Natural killer cell (primary cell): ENCODE data around the gene GBP3. TPM values are rescaled to one million over a fixed set of nuclear protein-coding genes. Genes with fewer than 3 reads are reported as not detected.

ENCODE experiments used
- ATAC-seq, 3 donors: fragments of 150-1000 bp in 2 of 3; fragments of 200-7000 bp in 1 of 3; cut with Tn5 transposase; 1 replicate in 1 of 3; 2 replicates in 2 of 3; pipeline ENCODE4 v1.10.0; 2021; ENCODE audit warnings: mild to moderate bottlenecking in 2 of 3, moderate library complexity in 2 of 3
- DNase-seq, 2 donors: peaks; one replicate each; pipeline versions ENCODE4 v3.0.0 to v3.0.0-alpha.2; 2013 to 2021; ENCODE audit warnings: mixed read lengths in 1 of 2
- H3K27ac ChIP-seq: one replicate; pipeline ENCODE4 v1.5.1; 2013; ENCODE audit warnings: mild to moderate bottlenecking, low read length
- H3K27me3 ChIP-seq: one replicate; pipeline ENCODE4 v1.6.1; 2013; ENCODE audit warnings: low read length; ENCODE audit not compliant: control insufficient read depth, insufficient read depth
- H3K36me3 ChIP-seq: one replicate; pipeline ENCODE4 v1.6.1; 2013; ENCODE audit warnings: low read length; ENCODE audit not compliant: control insufficient read depth, insufficient read depth
- H3K4me1 ChIP-seq: one replicate; pipeline ENCODE4 v1.6.1; 2013; ENCODE audit warnings: low read length; ENCODE audit not compliant: control insufficient read depth, insufficient read depth
- H3K4me3 ChIP-seq: one replicate; pipeline ENCODE4 v1.5.1; 2013; ENCODE audit warnings: low read length
- H3K9me3 ChIP-seq: one replicate; pipeline ENCODE4 v1.6.1; 2013; ENCODE audit warnings: low read length; ENCODE audit not compliant: control insufficient read depth, insufficient read depth
- H3K27ac Mint-ChIP-seq, 2 donors: one replicate each; pipeline ENCODE4 v1.8.0; 2022; ENCODE audit warnings: mild to moderate bottlenecking in 2 of 2, mixed read lengths in 2 of 2, moderate library complexity in 1 of 2
- H3K27me3 Mint-ChIP-seq, 2 donors: one replicate each; pipeline ENCODE4 v1.8.0; 2022; ENCODE audit warnings: low read depth in 2 of 2, mixed read lengths in 2 of 2
- H3K36me3 Mint-ChIP-seq: one replicate; pipeline ENCODE4 v1.8.0; 2022; ENCODE audit warnings: mixed read lengths
- H3K4me1 Mint-ChIP-seq, 2 donors: one replicate each; pipeline ENCODE4 v1.8.0; 2022; ENCODE audit warnings: mixed read lengths in 2 of 2
- H3K4me3 Mint-ChIP-seq: one replicate; pipeline ENCODE4 v1.8.0; 2022; ENCODE audit warnings: mild to moderate bottlenecking, moderate library complexity, mixed read lengths
- H3K9me3 Mint-ChIP-seq, 2 donors: one replicate each; pipeline ENCODE4 v1.8.0; 2022; ENCODE audit warnings: mixed read lengths in 2 of 2
- CTCF ChIP-seq: fragments of 200-600 bp; IDR thresholded peaks from one replicate; pipeline ENCODE4 v1.8.0; 2022; ENCODE audit warnings: antibody characterized with exemption
- WGBS: methylation state at CpG from one replicate; pipeline ENCODE4 v1.1.7; 2013; ENCODE audit warnings: missing lambda C conversion rate; ENCODE audit not compliant: insufficient coverage; 5-methylcytosine and 5-hydroxymethylcytosine counted together
- intact Hi-C: fragments of 100-400 bp; cut with micrococcal nuclease; formaldehyde crosslinking; loops from one replicate; pipeline ENCODE4 v1.14.2; 2022
- total RNA-seq, 4 donors: library from RNA; stranded (reverse); fragments of 120-200 nt in 1 of 4; gene quantifications; one replicate each; pipeline versions ENCODE4 v1.2.3 to v1.2.4, GENCODE V29; 2013 to 2022

The GBP3 gene
- total RNA-seq, 3 donors from 2014 or later (not counting 1 experiment from before 2014, with no cell fraction given) = 36.1 to 52.5 (median 49.0) TPM

GRCh38 chr1:88998716-88999115 lies 23.9 kb downstream of the GBP3 start:
- Histone ChIP-seq H3K4me1 (peaks cover 1% of the 10 kb centered on the region), H3K9me3 (no peaks in the 10 kb centered on the region), H3K36me3 (no peaks in the 10 kb centered on the region), H3K27me3 (no peaks in the 10 kb centered on the region), H3K27ac (no peak overlapping the region), H3K4me3 (no peak overlapping the region)
- intact Hi-C loops = loop anchor here (1.0 to 5.0 kb wide), 3 partner anchors 289 to 457 kb away; no protein-coding TSS in a partner anchor
- Mint-ChIP-seq H3K4me1 (peaks cover 18 to 19% of the 10 kb centered on the region in 2 donors), H3K27me3 (no peaks in the 10 kb centered on the region), H3K4me3 (no peak overlapping the region), H3K27ac (no peak overlapping the region), H3K36me3 (peaks cover 5% of the 10 kb centered on the region), H3K9me3 (no peaks in the 10 kb centered on the region)
- WGBS = no CpG with 5 or more reads among the region's 2 CpGs
- ATAC-seq = peak; percentile 81 to 90 (median 89)
- peak; percentile 69 for TF ChIP-seq CTCF
- DNase-seq = peak in 1 of 2 donors; percentile 87

GRCh38 chr1:88990426-88990825 lies 32.2 kb downstream of the GBP3 start:
- H3K36me3 Mint-ChIP-seq = no peaks in the 10 kb centered on the region
- ATAC-seq (no peak), DNase-seq (no peak)
- no peak overlapping the region for H3K4me3 Mint-ChIP-seq
- Histone ChIP-seq H3K4me3 (no peak overlapping the region), H3K36me3 (peaks cover 14% of the 10 kb centered on the region), H3K27ac (no peak overlapping the region), H3K9me3 (no peaks in the 10 kb centered on the region), H3K27me3 (no peaks in the 10 kb centered on the region), H3K4me1 (peaks cover 18% of the 10 kb centered on the region)
- intact Hi-C loops = no loop called here
- H3K27me3 Mint-ChIP-seq = no peaks in the 10 kb centered on the region
- H3K9me3 Mint-ChIP-seq = no peaks in the 10 kb centered on the region
- peak overlapping the region in 1 of 2 donors; percentile 26 for H3K27ac Mint-ChIP-seq
- WGBS = 100% methylated on average over 1 of the region's 1 CpG
- no peak for TF ChIP-seq CTCF
- H3K4me1 Mint-ChIP-seq = peaks cover 28 to 41% of the 10 kb centered on the region in 2 donors

GRCh38 chr1:88985692-88986091 lies 37.0 kb downstream of the GBP3 start:
- TF ChIP-seq CTCF = no peak
- Histone ChIP-seq H3K4me1 (peaks cover 8% of the 10 kb centered on the region), H3K27ac (no peak overlapping the region), H3K4me3 (no peak overlapping the region), H3K9me3 (no peaks in the 10 kb centered on the region), H3K27me3 (no peaks in the 10 kb centered on the region), H3K36me3 (peaks cover 20% of the 10 kb centered on the region)
- no peak overlapping the region for H3K4me3 Mint-ChIP-seq
- peak overlapping the region in 1 of 2 donors; percentile 69 for H3K27ac Mint-ChIP-seq
- intact Hi-C loops = no loop called here
- no peaks in the 10 kb centered on the region for H3K9me3 Mint-ChIP-seq
- peak in 1 of 3 donors; percentile 37 for ATAC-seq
- H3K4me1 Mint-ChIP-seq = peaks cover 48 to 67% of the 10 kb centered on the region in 2 donors
- H3K27me3 Mint-ChIP-seq = no peaks in the 10 kb centered on the region
- no peak for DNase-seq
- 87% methylated on average over 4 of the region's 4 CpGs for WGBS
- no peaks in the 10 kb centered on the region for H3K36me3 Mint-ChIP-seq

- Mint-ChIP-seq H3K27me3 (no peaks in the 10 kb centered on the region), H3K27ac (peak overlapping the region; percentile 69 to 87), H3K4me3 (no peak overlapping the region), H3K9me3 (no peaks in the 10 kb centered on the region), H3K4me1 (peaks cover 46 to 64% of the 10 kb centered on the region in 2 donors), H3K36me3 (no peaks in the 10 kb centered on the region)
- DNase-seq (no peak), ATAC-seq (no peak)
- H3K27ac ChIP-seq = no peak overlapping the region
- peaks cover 8% of the 10 kb centered on the region for H3K4me1 ChIP-seq
- H3K9me3 ChIP-seq = no peaks in the 10 kb centered on the region
- TF ChIP-seq CTCF = no peak
- no peak overlapping the region for H3K4me3 ChIP-seq
- WGBS = no CpG with 5 or more reads among the region's 1 CpG
- intact Hi-C loops = no loop called here
- no peaks in the 10 kb centered on the region for H3K27me3 ChIP-seq
- H3K36me3 ChIP-seq = peaks cover 20% of the 10 kb centered on the region
Observed at GRCh38 chr1:88985032-88985431, 37.6 kb downstream of the GBP3 start.
